T-helper 17 cell (primary cell): ENCODE data around the gene SNRK. TPM values are rescaled to one million over a fixed set of nuclear protein-coding genes. Genes with fewer than 3 reads are reported as not detected.
A peak's percentile ranks its signal among the peaks of the same experiment; 100 is the strongest.

ENCODE experiments used
- ATAC-seq: fragments of 150-1000 bp; cut with Tn5 transposase; 2 replicates; pipeline ENCODE4 v1.10.0; 2021; ENCODE audit warnings: mild to moderate bottlenecking, moderate library complexity
- DNase-seq, 3 donors: peaks; one replicate each; pipeline versions ENCODE4 v3.0.0 to v3.0.0-alpha.2; 2020 to 2021
- H3K9me3 ChIP-seq: one replicate; pipeline ENCODE4 v1.7.0; 2013; ENCODE audit warnings: low read length, mild to moderate bottlenecking; ENCODE audit not compliant: control insufficient read depth, poor library complexity, severe bottlenecking
- H3K27ac Mint-ChIP-seq: one replicate; pipeline ENCODE4 v1.8.0; 2022; ENCODE audit warnings: mild to moderate bottlenecking, moderate library complexity, mixed read lengths
- H3K27me3 Mint-ChIP-seq: one replicate; pipeline ENCODE4 v1.8.0; 2022; ENCODE audit warnings: mixed read lengths
- H3K36me3 Mint-ChIP-seq: one replicate; pipeline ENCODE4 v1.8.0; 2022; ENCODE audit warnings: low read depth, mixed read lengths
- H3K4me1 Mint-ChIP-seq: one replicate; pipeline ENCODE4 v1.8.0; 2022; ENCODE audit warnings: mild to moderate bottlenecking, mixed read lengths
- H3K4me3 Mint-ChIP-seq: one replicate; pipeline ENCODE4 v1.8.0; 2022; ENCODE audit warnings: mild to moderate bottlenecking, moderate library complexity, mixed read lengths
- total RNA-seq, 4 donors: library from RNA in 2 of 4; stranded (reverse) in 2 of 4; gene quantifications; one replicate each; pipeline ENCODE4 v1.2.3 and lab custom pipeline; 2022 to 2026

SNRK gene
- total RNA-seq (100 to 1,000 TPM; 127 to 159 TPM), total RNA-seq (lab: John Stamatoyannopoulos, UW) (171 to 272 reads per million in 2 donors)

- DNase-seq, result peak; percentile 89 to 95 (median 94)
- Mint-ChIP-seq H3K27me3 (no peaks in the 10 kb centered on the region), H3K4me3 (peak within 1 kb of the TSS; percentile 96), H3K4me1 (peaks cover 34% of the 10 kb centered on the region), H3K36me3 (peaks cover 9% of the 10 kb centered on the region), H3K27ac (peak within 1 kb of the TSS; percentile 96)
- ATAC-seq, result peak; percentile 85
- no peaks in the 10 kb centered on the region for H3K9me3 ChIP-seq
Measured at GRCh38 chr3:43286115-43286840, at the start of gene SNRK. Gene SNRK, plus strand, starts transcription at chr3:43286540. Its CDS starts 16,664 bp downstream, at chr3:43303204.

- H3K27me3 Mint-ChIP-seq, result no peaks in the 10 kb centered on the region
- DNase-seq (no peak), ATAC-seq (no peak)
- H3K9me3 ChIP-seq, result no peaks in the 10 kb centered on the region
- H3K36me3 Mint-ChIP-seq, result peaks cover 2% of the 10 kb centered on the region
- no peak overlapping the region for H3K27ac Mint-ChIP-seq
- H3K4me1 Mint-ChIP-seq, result peaks cover 17% of the 10 kb centered on the region
- no peak overlapping the region for H3K4me3 Mint-ChIP-seq
Measured at GRCh38 chr3:43238801-43239200, 47.5 kb upstream of the SNRK start.

- DNase-seq (no peak), ATAC-seq (no peak)
- peaks cover 2% of the 10 kb centered on the region for H3K36me3 Mint-ChIP-seq
- H3K4me3 Mint-ChIP-seq, result peak overlapping the region; percentile 56
- no peaks in the 10 kb centered on the region for H3K27me3 Mint-ChIP-seq
- H3K4me1 Mint-ChIP-seq, result peaks cover 23% of the 10 kb centered on the region
- no peaks in the 10 kb centered on the region for H3K9me3 ChIP-seq
- H3K27ac Mint-ChIP-seq, result no peak overlapping the region
Measured at GRCh38 chr3:43239755-43240154, 46.6 kb upstream of the SNRK start.

- H3K4me3 Mint-ChIP-seq, result peak overlapping the region; percentile 43
- no peaks in the 10 kb centered on the region for H3K9me3 ChIP-seq
- no peak overlapping the region for H3K27ac Mint-ChIP-seq
- peaks cover 2% of the 10 kb centered on the region for H3K36me3 Mint-ChIP-seq
- peaks cover 39% of the 10 kb centered on the region for H3K4me1 Mint-ChIP-seq
- peak; percentile 64 for ATAC-seq
- no peaks in the 10 kb centered on the region for H3K27me3 Mint-ChIP-seq
- DNase-seq, result no peak
Measured at GRCh38 chr3:43243590-43244587, 42.5 kb upstream of the SNRK start.

- DNase-seq, result no peak
- Mint-ChIP-seq H3K36me3 (no peaks in the 10 kb centered on the region), H3K27me3 (no peaks in the 10 kb centered on the region), H3K4me3 (no peak overlapping the region), H3K4me1 (peaks cover 37% of the 10 kb centered on the region), H3K27ac (no peak overlapping the region)
- H3K9me3 ChIP-seq, result no peaks in the 10 kb centered on the region
- no peak for ATAC-seq
Measured at GRCh38 chr3:43244694-43245093, 41.6 kb upstream of the SNRK start.

- Mint-ChIP-seq H3K4me1 (peaks cover 29% of the 10 kb centered on the region), H3K4me3 (no peak overlapping the region), H3K27me3 (no peaks in the 10 kb centered on the region), H3K36me3 (peaks cover 2% of the 10 kb centered on the region), H3K27ac (peak overlapping the region; percentile 17)
- DNase-seq (no peak), ATAC-seq (peak; percentile 65)
- no peaks in the 10 kb centered on the region for H3K9me3 ChIP-seq
Measured at GRCh38 chr3:43246976-43247375, 39.4 kb upstream of the SNRK start.

- Mint-ChIP-seq H3K27me3 (no peaks in the 10 kb centered on the region), H3K36me3 (peaks cover 2% of the 10 kb centered on the region), H3K27ac (peak overlapping the region; percentile 17), H3K4me1 (peaks cover 29% of the 10 kb centered on the region), H3K4me3 (no peak overlapping the region)
- H3K9me3 ChIP-seq, result no peaks in the 10 kb centered on the region
- ATAC-seq (no peak), DNase-seq (no peak)
Measured at GRCh38 chr3:43247561-43248184, 38.7 kb upstream of the SNRK start.

GRCh38 chr3:43248185-43248583 is 38.2 kb upstream of the SNRK start:
- peaks cover 29% of the 10 kb centered on the region for H3K4me1 Mint-ChIP-seq
- no peaks in the 10 kb centered on the region for H3K9me3 ChIP-seq
- H3K27me3 Mint-ChIP-seq, result no peaks in the 10 kb centered on the region
- no peak overlapping the region for H3K27ac Mint-ChIP-seq
- ATAC-seq (no peak), DNase-seq (no peak)
- no peak overlapping the region for H3K4me3 Mint-ChIP-seq
- peaks cover 2% of the 10 kb centered on the region for H3K36me3 Mint-ChIP-seq

GRCh38 chr3:43248973-43249372 is 37.4 kb upstream of the SNRK start:
- no peak for ATAC-seq
- no peaks in the 10 kb centered on the region for H3K9me3 ChIP-seq
- Mint-ChIP-seq H3K27ac (no peak overlapping the region), H3K4me1 (peaks cover 22% of the 10 kb centered on the region), H3K27me3 (no peaks in the 10 kb centered on the region), H3K36me3 (peaks cover 2% of the 10 kb centered on the region), H3K4me3 (no peak overlapping the region)
- DNase-seq, result no peak

GRCh38 chr3:43249405-43249804 is 36.9 kb upstream of the SNRK start:
- Mint-ChIP-seq H3K36me3 (peaks cover 2% of the 10 kb centered on the region), H3K27ac (no peak overlapping the region), H3K27me3 (no peaks in the 10 kb centered on the region), H3K4me1 (peaks cover 18% of the 10 kb centered on the region), H3K4me3 (no peak overlapping the region)
- ATAC-seq (no peak), DNase-seq (no peak)
- no peaks in the 10 kb centered on the region for H3K9me3 ChIP-seq

GRCh38 chr3:43253294-43253693 is 33.0 kb upstream of the SNRK start:
- H3K27me3 Mint-ChIP-seq, result no peaks in the 10 kb centered on the region
- ATAC-seq (no peak), DNase-seq (no peak)
- no peak overlapping the region for H3K27ac Mint-ChIP-seq
- H3K4me1 Mint-ChIP-seq, result peaks cover 22% of the 10 kb centered on the region
- no peaks in the 10 kb centered on the region for H3K9me3 ChIP-seq
- H3K4me3 Mint-ChIP-seq, result no peak overlapping the region
- peaks cover 2% of the 10 kb centered on the region for H3K36me3 Mint-ChIP-seq

- H3K36me3 Mint-ChIP-seq, result peaks cover 2% of the 10 kb centered on the region
- DNase-seq, result no peak
- ATAC-seq, result no peak
- H3K27ac Mint-ChIP-seq, result no peak overlapping the region
- H3K4me1 Mint-ChIP-seq, result peaks cover 24% of the 10 kb centered on the region
- H3K4me3 Mint-ChIP-seq, result no peak overlapping the region
- no peaks in the 10 kb centered on the region for H3K27me3 Mint-ChIP-seq
- no peaks in the 10 kb centered on the region for H3K9me3 ChIP-seq
Measured at GRCh38 chr3:43254125-43254524, 32.2 kb upstream of the SNRK start.

- no peak for ATAC-seq
- Mint-ChIP-seq H3K27ac (no peak overlapping the region), H3K36me3 (peaks cover 2% of the 10 kb centered on the region)
Measured at GRCh38 chr3:43255662-43256061, 30.7 kb upstream of the SNRK start.

More at GRCh38 chr3:43255662-43256061, 30.7 kb upstream of the SNRK start:
- H3K9me3 ChIP-seq, result no peaks in the 10 kb centered on the region
- peaks cover 24% of the 10 kb centered on the region for H3K4me1 Mint-ChIP-seq
- no peaks in the 10 kb centered on the region for H3K27me3 Mint-ChIP-seq
- DNase-seq, result no peak
- no peak overlapping the region for H3K4me3 Mint-ChIP-seq
